PC-9 (cell line): ENCODE data around the gene SP6.

Source experiments
- CTCF ChIP-seq: fragments of 200-600 bp; sonication (generic); conservative IDR thresholded peaks from 2 replicates; pipeline ENCODE4 v1.6.1; 2017; ENCODE audit warnings: mixed run types, antibody characterized with exemption, mild to moderate bottlenecking, moderate library complexity
- EZH2 ChIP-seq: fragments of 200-600 bp; sonication (generic); IDR thresholded peaks from 2 replicates; pipeline ENCODE4 v1.8.0; 2017; ENCODE audit warnings: antibody characterized with exemption, low read depth

DNA sequence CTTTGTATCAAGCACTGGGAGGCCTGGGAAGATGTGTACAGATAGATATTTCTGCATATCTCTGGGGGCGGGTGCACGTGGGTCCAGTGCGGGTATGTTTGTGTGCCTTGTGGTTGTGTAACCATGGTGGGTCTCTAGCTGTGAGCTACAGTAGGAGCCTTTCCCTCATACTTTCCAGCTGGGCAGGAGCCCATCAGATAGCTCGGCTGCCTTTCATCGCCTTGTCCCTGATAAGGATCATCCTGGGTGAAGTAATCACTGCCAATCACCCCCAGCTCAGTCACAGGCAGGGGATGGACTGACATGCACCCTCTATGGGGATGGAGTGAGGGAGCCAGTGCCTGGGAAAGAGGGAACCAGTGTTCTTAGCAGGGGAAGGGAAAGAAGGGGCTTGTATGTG, 6.7 kb downstream of the SP6 start:
- TF ChIP-seq CTCF (no peak), EZH2 (no peak)
